K562 (cell line): Measurements from ENCODE around the gene NAV2. TPM values are rescaled to one million over a fixed set of nuclear protein-coding genes. Genes with fewer than 3 reads are reported as not detected.

ENCODE experiments used
- E2F3 ChIP-seq: fragments of 250-450 bp; sonication (Bioruptor Pico); IDR thresholded peaks from 2 replicates; pipeline ENCODE4 v1.4.0; 2020; ENCODE audit warnings: mild to moderate bottlenecking
- GABPB1 ChIP-seq: sonication (generic); formaldehyde crosslinking; IDR thresholded peaks from 2 replicates; pipeline ENCODE4 v1.8.0; 2022; ENCODE audit warnings: mild to moderate bottlenecking, missing genetic modification reagents
- GTF2E2 ChIP-seq: fragments of 200-800 bp; sonication (Bioruptor generic); IDR thresholded peaks from 2 replicates; pipeline ENCODE4 v1.6.1; 2016; ENCODE audit warnings: missing genetic modification characterization, missing compliant biosample characterization
- HMG20B ChIP-seq: fragments of 250-450 bp; sonication (Bioruptor Pico); IDR thresholded peaks from 2 replicates; pipeline ENCODE4 v1.5.0; 2021; ENCODE audit warnings: mild to moderate bottlenecking
- POLR2AphosphoS5 ChIP-seq: IDR thresholded peaks from 2 replicates; pipeline ENCODE4 v1.6.1; 2011; ENCODE audit warnings: mild to moderate bottlenecking, low read depth, low read length, moderate library complexity; ENCODE audit not compliant: control insufficient read depth, insufficient read depth
- POLR2G ChIP-seq: fragments of 200-400 bp; formaldehyde crosslinking; IDR thresholded peaks from 2 replicates; pipeline ENCODE4 v1.6.1; 2017; ENCODE audit warnings: low read depth, mild to moderate bottlenecking, antibody characterized with exemption, low read length, moderate library complexity
- RBFOX2 ChIP-seq: fragments of 200-400 bp; formaldehyde crosslinking; IDR thresholded peaks from 2 replicates; pipeline ENCODE4 v1.6.1; 2017; ENCODE audit warnings: low read depth, mild to moderate bottlenecking, low read length, moderate library complexity
- SRF ChIP-seq, 2 experiments: fragments of 250-450, 450-650 bp in 1 of 2; sonication (Bioruptor Pico) in 1 of 2; sonication (generic) in 1 of 2; formaldehyde crosslinking; IDR thresholded peaks; 2 replicates each; pipeline versions ENCODE4 v1.5.0 to v1.5.1; 2020 to 2022; ENCODE audit warnings: mild to moderate bottlenecking in 1 of 2, missing genetic modification reagents in 1 of 2
- TAF15 ChIP-seq: fragments of 200-400 bp; formaldehyde crosslinking; IDR thresholded peaks from 2 replicates; pipeline ENCODE4 v1.6.1; 2017; ENCODE audit warnings: mild to moderate bottlenecking, low read depth, low read length, moderate library complexity
- ZBTB7A ChIP-seq: IDR thresholded peaks from 2 replicates; pipeline ENCODE4 v1.6.1; 2011; ENCODE audit warnings: low read depth, mild to moderate bottlenecking, low read length, moderate library complexity, borderline replicate concordance; ENCODE audit not compliant: control insufficient read depth
- ZSCAN29 ChIP-seq: fragments of 450-650 bp; IDR thresholded peaks from 2 replicates; pipeline ENCODE4 v1.6.1; 2017
- polyA plus RNA-seq, 8 experiments: library from polyadenylated mRNA; depleted of rRNA in 4 of 8; stranded (reverse) in 5 of 8; unstranded in 3 of 8; fragments of >200 nt; fragmentation: Nextera tagmentation in 2 of 8; fragmentation: Illumina TruSeq in 1 of 8; extraction: Ambion mirVana in 2 of 8; extraction: Trizol in 1 of 8; gene quantifications; 2 replicates each; pipeline versions ENCODE4 v1.2.1 to v1.2.3, GENCODE V29; 2011 to 2014; ENCODE audit warnings: inconsistent platforms in 1 of 8, missing spikeins in 1 of 8
- total RNA-seq, 7 experiments: library from RNA; depleted of rRNA in 6 of 7; stranded (reverse); fragments of >200 nt in 6 of 7; fragmentation: Illumina TruSeq in 2 of 7; extraction: Trizol in 2 of 7; gene quantifications; 2 replicates each; pipeline versions ENCODE4 v1.2.1 to v1.2.3, GENCODE V29; 2011 to 2021; ENCODE audit warnings: low replicate concordance in 1 of 7
- TF ChIP-seq, protein P1 (sequence below): sonication (generic); formaldehyde crosslinking; IDR thresholded peaks from 2 replicates; pipeline ENCODE4 v1.9.0; 2022; ENCODE audit warnings: mild to moderate bottlenecking, missing genetic modification reagents
- TF ChIP-seq, protein P2 (sequence below): sonication (generic); formaldehyde crosslinking; IDR thresholded peaks from 2 replicates; pipeline ENCODE4 v1.8.0; 2022; ENCODE audit warnings: mild to moderate bottlenecking, missing genetic modification reagents

The NAV2 gene
- total and polyA plus RNA-seq, 9 of the 15 experiments (the other 6 are each of a cell fraction or from before 2014, with no cell fraction given), result 0.03 to 0.35 (median 0.05) TPM

DNA sequence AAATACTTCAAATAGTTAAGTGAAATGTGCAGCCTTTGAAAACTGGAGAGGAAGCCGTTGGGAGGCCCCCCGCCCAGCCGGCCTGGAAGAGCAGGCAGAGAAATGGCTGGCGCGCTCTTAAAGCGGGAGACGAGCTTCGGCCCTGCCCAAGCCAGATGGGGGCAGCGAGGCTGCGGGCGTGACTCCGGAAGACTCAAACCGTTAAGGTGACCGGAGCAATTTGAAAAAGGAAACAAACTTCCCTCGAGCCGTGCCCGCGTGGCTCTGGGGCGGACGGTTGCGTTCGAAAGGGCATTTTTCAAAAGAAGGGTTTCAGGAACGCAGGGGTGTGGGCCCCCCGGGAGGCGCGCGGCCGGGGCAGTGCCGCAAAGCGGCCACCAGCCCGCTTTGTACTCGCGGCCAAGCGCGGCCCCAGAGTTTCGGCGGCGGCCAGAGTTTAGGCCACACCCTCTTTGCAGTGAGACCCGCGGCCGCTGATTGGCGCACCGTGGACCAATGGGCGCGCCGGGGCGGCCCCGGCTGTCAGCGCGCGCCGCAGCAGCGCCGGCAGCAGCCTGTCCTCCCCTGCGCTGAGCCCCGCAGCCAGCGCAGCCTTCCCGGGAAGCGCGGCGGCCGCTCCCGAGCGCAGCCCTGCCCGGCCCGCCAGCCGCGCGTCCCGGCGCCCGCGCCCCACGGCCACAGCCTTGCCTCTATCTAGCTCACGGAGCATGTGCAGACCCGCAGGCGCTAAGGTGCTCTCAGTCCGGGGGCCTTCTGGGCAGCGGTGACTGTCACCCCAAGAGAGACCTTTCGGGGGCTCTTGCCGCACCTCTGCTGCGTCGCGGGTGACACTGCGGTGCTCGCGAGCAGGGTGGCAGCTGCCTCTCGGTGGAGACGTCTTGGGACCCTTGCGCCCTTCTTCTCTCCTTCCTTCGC, at the start of gene NAV2 (continued):
- TF ChIP-seq, protein P1, sequence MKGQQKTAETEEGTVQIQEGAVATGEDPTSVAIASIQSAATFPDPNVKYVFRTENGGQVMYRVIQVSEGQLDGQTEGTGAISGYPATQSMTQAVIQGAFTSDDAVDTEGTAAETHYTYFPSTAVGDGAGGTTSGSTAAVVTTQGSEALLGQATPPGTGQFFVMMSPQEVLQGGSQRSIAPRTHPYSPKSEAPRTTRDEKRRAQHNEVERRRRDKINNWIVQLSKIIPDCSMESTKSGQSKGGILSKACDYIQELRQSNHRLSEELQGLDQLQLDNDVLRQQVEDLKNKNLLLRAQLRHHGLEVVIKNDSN, result no peak
- TF ChIP-seq TAF15, result no peak
- TF ChIP-seq GTF2E2, result peak; percentile 37; the same call in 1 of the 2 replicates
- TF ChIP-seq POLR2AphosphoS5, result peak; percentile 46; the same call in 1 of the 2 replicates
- no peak for TF ChIP-seq HMG20B (CRISPR knock-in tag)
- TF ChIP-seq SRF (CRISPR knock-in tag; IDR thresholded peaks at IDR 0.05), result 0 out of 4 replicates have a peak, but pooled peaks of 1 of the 2 experiments have one; percentile 41
- peak; percentile 97 for TF ChIP-seq RBFOX2
- TF ChIP-seq ZSCAN29, result no peak
- TF ChIP-seq GABPB1 (CRISPR knock-in tag), result peak; percentile 76
- TF ChIP-seq POLR2G, result peak; percentile 100
- TF ChIP-seq, protein P2, sequence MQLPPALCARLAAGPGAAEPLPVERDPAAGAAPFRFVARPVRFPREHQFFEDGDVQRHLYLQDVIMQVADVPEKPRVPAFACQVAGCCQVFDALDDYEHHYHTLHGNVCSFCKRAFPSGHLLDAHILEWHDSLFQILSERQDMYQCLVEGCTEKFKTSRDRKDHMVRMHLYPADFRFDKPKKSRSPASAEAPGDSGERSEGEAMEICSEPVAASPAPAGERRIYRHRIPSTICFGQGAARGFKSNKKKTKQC (CRISPR knock-in tag), result peak; percentile 95
- TF ChIP-seq ZBTB7A, result 0 out of 2 replicates have a peak, but pooled peaks have one; percentile 18
- peak; percentile 83 for TF ChIP-seq E2F3 (CRISPR knock-in tag)
